GM19023 (cell line): ENCODE measurements around the gene LRRC42.

Source experiments
- ATAC-seq: cut with Tn5 transposase; IDR thresholded peaks from one replicate; pipeline ENCODE4 v1.9.1; 2021; ENCODE audit warnings: mild to moderate bottlenecking, moderate library complexity; ENCODE audit not compliant: unreplicated experiment

LRRC42 gene

GRCh38 chr1:53938136-53938830 is 7.9 kb upstream of the LRRC42 start:
- ATAC-seq = no peak

DNA sequence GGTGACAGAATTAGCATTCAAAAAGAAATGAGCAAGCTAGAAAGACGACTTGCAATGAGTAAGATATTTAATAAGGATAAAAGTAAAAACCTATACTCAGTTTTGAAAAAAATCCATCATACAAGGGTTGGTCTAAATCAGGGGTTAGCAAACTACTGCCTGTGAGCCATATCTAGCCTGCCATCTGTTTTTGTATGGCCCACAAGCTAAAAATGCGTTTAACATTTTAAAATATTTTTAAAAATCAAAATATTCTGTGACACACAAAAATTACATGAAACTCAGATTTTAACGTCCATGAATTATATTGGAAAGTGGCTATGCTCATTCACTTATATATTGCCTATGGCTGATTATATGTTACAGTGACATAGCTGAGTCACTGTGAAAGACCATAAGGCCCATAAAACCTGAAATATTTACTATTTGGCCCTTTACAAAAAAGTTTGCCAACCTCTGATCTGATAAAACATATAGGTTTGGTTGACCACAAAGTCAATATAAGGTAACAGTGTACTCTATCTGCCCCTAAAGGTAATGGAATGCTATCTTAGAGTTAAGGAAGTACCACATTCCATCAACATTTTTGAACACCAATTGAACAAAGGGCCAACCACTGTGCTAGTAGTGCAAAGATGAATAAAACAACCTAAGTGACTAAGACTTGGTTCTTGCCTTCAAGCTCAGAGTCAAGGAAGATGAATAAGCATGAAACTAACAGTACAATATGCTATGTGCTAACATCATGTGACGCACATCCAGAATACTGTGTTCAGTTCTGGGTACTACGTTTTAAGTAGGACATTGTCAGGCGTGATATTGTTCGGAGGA is 3.8 kb upstream of the LRRC42 start:
- no peak for ATAC-seq

- no peak for ATAC-seq
These were observed 3.1 kb upstream of the LRRC42 start for GRCh38 chr1:53943090-53943489.

- ATAC-seq = no peak
These were observed 2.6 kb upstream of the LRRC42 start for GRCh38 chr1:53943490-53944043.

DNA sequence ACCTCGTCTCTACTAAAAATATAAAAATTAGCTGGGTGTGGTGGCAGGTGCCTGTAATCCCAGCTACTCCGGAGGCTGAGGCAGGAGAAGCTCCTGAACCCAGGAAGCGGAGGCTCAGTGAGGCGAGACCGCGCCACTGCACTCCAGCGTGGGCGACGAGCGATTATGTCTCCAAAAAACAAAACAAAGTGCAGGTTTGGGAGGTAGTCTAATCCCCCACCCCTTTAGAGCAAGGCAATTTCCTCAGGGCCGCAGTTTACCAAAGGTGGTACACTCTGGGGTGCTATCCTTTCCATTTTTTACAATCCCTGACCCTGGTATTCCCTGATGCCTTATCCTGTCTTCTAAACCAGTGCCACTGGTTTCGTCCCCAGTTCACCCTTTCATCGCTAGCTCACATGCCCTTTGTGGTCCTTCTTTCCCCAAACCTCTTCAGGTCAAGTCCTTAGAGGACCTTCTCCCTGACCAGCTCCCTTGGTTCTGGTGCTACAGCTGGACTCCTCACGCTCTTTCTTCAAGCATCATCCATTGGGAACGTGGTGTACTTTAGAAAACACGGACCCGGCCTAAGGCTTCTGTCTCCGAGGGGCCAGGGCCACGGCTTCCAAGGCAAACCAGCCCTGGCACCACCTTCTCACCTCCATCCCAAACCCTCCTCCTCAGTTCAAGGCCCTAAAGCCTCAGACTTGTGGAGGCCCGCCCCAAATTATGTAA is 1.5 kb upstream of the LRRC42 start:
- ATAC-seq = no peak

DNA sequence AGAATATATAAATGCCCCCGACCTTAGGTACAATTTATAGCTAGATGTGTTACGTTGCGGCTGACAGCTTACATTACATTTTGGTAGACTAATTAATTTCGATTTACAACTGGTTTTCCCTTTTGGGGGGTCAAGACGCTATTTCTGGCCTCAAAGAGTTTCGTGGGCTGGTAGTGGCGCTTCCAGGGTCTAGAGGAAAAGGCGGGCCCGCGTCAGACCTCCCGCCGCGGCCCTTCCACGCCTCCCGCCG is 1.0 kb upstream of the LRRC42 start:
- no peak for ATAC-seq

DNA sequence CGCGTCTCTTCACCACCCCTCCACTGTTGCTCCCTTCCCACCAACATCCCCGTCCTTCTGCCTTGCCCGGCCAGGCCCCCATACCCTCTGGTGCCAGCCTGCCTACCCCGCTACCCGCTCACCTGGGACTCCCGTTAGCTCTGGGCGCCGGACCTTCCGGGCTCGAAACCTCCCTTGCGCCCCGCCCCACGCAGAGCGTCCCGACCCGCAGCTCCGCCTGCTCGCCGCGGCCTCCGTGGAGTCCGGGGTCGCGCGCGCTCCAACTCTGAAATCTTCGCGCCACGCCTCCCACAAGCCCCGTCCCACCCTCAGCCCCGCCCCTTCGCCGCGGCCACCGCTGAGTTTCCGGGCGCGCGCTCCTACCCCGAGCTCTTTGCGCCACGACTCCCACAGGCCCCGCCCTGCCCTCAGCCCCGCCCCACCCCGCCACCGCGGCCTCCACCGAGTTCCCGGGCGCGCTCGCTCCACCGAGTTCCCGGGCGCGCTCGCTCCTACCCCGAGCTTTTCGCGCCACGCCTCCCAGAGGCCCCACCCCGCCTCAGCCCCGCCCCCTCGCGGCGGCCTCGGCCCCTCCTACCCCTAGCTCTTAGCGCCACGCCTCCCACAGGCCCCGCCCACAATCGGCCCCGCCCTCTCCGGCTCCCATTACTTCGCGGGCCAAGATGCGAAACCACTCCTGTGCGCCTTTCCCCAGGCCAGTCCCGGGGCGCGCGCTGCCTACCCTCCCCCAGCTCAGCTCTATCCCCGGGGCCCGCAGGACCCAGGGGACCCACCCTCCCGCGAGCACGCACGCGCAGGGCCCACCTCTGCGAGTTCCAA is 508 bp upstream of the LRRC42 start, which contains the start of gene IFT25:
TSS of gene IFT25 (minus strand) at position 267 of the 819 bp plus-strand sequence. CDS start 5,617 bp downstream, outside the sequence.
- peak; percentile 72 for ATAC-seq

GRCh38 chr1:53947172-53947907 is 1.2 kb downstream of the LRRC42 start:
- no peak for ATAC-seq

DNA sequence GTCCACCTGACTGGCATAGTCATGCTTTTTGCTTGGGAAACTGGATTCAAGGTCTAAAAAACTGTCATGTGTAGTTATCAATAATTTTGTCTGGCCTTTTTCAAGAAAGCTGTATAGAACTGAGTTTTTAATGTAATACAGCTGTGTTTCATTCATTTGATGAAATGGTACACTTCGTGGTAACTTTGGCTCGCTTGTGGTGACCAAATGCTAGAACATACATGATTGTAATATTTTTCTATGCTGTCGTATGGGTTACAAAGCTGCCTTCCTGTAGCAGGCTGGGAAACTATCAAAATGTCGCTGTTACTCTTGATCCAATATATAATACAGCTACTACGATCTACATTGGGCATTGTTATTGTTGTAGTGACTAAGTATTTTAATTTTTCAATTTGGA is 2.1 kb downstream of the LRRC42 start:
- no peak for ATAC-seq

- no peak for ATAC-seq
These were observed 3.2 kb downstream of the LRRC42 start for GRCh38 chr1:53949023-53949990.

GRCh38 chr1:53951697-53952096 is 5.5 kb downstream of the LRRC42 start:
- no peak for ATAC-seq

DNA sequence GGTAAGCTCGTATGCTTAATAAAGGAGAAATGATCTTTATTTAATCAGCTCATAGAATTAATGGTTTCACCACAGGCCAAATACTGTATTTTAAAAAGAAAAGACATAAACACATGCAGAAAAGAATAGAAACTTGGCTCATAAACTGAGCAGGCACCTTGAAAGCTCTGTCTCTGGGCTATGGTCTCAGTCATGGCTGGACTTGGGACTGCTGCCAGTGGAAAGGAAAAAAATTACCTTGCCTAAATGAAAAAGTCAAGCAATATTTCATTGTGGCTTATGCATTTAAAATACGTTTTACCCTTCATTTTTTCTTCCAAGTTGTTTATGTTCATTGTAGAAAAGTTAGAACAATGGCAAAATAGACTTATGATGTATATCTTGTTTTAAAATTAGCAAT is 8.0 kb downstream of the LRRC42 start:
- ATAC-seq = no peak

GRCh38 chr1:53956308-53957168 is 10.4 kb downstream of the LRRC42 start:
- no peak for ATAC-seq

DNA sequence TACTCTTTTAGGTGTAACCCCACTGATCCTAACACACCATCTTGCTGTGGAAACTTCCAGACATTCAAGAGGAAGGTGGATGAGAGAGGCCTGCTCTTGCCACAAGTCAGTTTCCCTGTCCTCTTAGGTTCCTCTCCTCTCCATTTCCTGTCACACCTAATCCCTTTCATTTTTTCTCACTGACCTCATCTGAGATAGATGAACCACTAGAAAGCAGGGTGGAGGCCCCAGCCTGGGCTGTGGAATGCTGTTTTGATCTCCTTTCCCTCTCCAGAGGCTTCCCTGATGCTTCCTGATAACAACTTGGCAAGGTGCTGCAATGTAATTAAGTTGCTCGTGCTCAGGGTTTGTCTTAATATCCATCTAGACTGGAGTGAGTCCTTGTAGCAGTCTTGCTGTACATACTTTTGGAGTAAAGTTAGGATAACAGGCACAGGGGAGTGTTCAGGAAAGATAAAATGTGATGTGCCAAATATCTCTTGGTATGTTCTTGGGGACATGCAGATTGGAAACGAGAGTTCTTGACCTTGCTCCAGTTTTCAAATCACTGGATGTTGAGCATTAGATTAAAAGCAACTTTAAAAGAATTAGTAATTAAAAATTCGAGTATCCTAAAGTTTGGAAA is 11.2 kb downstream of the LRRC42 start:
- ATAC-seq = no peak

DNA sequence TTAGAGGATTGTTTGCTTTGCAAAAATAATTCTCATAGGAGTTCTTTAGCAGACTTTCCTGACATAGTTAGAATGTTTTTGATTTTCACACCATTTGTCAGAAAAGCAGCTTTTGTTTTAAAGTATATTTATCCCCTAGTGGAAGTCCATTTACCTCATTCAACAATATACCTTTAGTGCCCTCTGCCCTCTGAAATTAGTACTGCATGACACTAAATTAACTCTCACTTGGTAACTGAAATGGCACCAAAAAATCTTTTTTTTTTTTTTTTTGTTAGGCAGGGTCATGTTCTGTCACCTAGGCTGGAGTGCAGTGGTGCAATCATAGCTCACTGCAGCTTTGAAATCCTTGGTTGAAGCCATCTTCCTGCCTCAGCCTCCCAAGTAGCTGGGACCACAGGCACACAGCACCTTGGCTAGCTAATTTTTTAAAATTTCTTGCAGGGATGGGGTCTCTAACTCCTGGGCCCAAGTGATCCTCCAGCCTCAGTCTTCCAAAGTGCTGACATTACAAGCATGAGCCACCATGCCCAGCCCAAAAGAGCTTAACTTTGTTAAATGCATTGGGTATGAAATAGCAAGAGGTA is 13.6 kb downstream of the LRRC42 start:
- ATAC-seq = no peak

DNA sequence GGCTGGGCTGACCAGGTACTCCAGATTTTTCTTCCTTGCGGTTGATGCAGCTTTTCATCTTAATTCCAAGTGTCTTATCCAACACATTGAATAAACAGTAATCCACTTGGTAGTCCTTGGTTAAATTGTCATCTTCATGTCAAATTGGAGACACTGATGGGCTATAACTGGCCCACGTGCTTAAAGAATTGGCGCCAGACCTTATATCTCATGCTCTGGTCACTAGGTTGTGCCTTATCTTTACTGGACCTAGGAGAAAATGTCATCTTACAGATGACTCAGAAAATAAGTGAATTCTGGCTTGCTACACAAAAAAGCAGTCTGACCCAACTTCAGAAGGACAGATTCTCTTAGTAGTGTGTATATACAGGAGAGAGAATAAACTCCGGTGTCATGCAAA is 16.2 kb downstream of the LRRC42 start:
- no peak for ATAC-seq

GRCh38 chr1:53963460-53963859 is 17.3 kb downstream of the LRRC42 start:
- no peak for ATAC-seq
